Fibroblast of skin of scalp (primary cell): ENCODE results near the gene TPRKB. TPM values are rescaled to one million over a fixed set of nuclear protein-coding genes. Genes with fewer than 3 reads are reported as not detected.
"Not testable (repeated sequence)": the region's sequence is repeated elsewhere in the genome, so short reads cannot be mapped to it uniquely, and the experiment has no call there.

Source experiments
- DNase-seq: peaks from one replicate; pipeline ENCODE4 v3.0.0-alpha.2; 2013
- polyA plus RNA-seq, 2 experiments: library from polyadenylated mRNA; unstranded; fragments of 120-200 nt; gene quantifications; one replicate each; pipeline ENCODE4 v1.2.1, GENCODE V29; 2013; ENCODE audit not compliant: insufficient read length in 2 of 2

TPRKB gene
- polyA plus RNA-seq (2013, experiment 1 of 2; ENCODE audit: insufficient read length), result 37.4 TPM
- polyA plus RNA-seq (2013, experiment 2 of 2; ENCODE audit: insufficient read length), result 36.6 TPM

DNA sequence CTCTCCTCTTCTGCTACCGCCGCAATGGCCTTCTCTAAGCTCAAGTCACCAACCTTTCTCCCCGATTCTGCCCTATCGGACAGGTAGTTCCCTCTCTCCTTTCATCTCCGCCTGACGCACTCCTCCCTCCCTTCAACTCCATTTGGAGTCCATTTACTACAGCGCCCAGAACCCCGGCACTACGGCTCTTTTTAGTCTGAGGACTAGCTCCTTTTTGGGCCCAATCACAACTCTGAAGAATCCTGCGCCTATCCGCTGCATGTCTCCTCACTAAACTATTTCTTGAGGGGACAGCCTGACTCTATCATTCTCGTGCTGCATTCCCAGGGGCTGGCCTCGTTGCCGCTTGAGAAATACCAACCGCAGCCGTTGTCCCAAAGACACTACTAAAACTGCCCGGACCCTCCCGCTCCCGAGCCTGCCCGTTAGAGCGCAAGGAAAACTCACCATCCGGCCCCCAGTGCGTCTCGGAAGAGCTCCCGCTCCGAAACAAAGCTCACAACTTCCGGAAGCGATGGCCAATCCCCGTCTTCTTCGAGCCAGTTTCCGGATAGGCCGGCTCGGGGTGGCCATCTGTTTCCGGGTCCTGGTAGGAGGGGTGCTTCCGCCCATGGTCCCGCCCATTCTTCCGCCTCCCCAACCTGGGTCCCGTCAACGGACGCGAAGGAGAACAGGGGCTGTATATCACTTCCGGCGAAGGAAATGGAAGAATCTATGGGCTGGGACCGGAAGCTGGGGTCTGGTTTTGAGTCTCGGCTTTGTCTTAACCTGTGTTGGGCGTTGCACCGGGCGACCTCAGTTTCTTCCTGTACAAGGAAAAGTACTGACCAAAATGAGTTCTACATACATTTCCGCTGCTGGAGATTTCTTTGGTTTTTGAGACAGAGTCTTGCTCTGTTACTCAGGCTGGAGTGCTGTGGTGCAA lies at the start of gene TPRKB:
Gene TPRKB (minus strand): TSS at position 491 of the 925 bp plus-strand sequence. CDS start 2,776 bp downstream, outside the sequence.
- peak; percentile 99 for DNase-seq

DNA sequence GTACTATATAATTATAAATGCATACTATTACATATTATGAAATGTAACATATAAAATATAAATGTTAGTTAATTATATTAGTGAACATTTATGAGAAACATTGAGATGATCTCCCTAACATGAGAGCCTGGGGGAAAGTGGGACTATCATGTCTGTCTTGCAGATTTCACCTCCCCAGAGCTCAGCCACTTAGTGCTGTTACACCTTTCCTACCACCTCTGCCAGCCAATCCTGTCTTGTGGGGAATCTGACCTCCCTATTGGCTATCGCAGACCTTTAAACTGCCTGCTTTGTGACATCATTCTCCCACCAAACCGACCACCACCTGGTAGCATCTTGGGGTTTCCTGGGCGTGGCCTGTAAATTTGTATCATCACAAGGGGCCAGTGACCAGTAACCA lies 46.7 kb upstream of the TPRKB start, which contains the start of gene C2orf78:
Gene C2orf78 (plus strand): TSS at position 301 of the 400 bp plus-strand sequence. CDS start 127 bp downstream, outside the sequence.
- DNase-seq, result not testable (repeated sequence)

DNA sequence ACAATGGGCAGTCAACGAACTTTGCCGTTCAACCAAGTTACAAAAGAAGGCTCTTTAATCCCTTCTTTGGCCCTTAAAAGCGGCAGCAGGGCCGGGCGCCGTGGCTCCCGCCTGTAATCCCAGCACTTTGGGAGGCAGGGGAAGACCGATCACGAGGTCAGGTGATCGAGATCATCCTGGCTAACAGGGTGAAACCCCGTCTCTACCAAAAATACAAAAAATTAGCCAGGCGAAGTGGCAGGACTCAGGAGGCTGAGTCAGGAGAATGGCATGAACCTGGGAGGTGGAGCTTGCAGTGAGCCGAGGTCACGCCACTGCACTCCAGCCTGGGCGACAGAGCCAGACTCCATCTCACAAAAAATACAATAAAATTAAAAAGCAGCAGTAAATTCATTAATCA lies 46.3 kb upstream of the TPRKB start:
- DNase-seq, result not testable (repeated sequence)

GRCh38 chr2:73780237-73780582 lies 43.1 kb upstream of the TPRKB start:
- no peak for DNase-seq

- DNase-seq, result peak; percentile 94
These were observed 42.5 kb upstream of the TPRKB start, which contains the start of gene DUSP11 for GRCh38 chr2:73779467-73780236. TSS of gene DUSP11 (minus strand) at chr2:73780103. CDS start at chr2:73779974, 129 bp downstream.

DNA sequence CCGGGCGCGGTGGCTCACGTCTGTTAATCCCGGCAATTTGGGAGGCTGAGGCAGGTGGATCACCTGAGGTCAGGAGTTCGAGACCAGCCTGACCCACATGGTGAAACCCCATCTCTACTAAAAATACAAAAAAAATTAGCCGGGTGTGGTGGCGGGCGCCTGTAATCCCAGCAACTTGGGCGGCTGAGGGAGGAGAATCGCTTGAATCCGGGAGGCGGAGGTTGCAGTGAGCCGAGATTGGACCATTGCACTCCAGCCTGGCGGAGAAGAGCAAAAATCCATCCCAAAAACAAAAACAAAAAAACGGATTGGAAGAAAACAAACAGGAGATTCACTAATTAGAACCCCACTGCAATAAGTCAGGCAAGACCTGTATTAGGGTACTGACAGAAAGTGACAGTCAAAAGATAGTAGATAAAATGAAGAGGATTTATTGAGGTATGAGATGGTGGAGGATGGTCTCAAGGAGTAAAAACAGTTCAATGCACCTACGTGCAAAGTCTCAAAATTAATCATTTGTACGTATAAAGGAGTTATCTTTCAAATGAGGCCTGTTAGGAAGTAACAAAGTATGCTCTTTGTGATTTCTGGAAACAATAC lies 41.8 kb upstream of the TPRKB start:
- not testable (repeated sequence) for DNase-seq

GRCh38 chr2:73776869-73777519 lies 39.8 kb upstream of the TPRKB start:
- peak; percentile 22 for DNase-seq

GRCh38 chr2:73776381-73776780 lies 39.2 kb upstream of the TPRKB start:
- DNase-seq, result peak; percentile 50

DNA sequence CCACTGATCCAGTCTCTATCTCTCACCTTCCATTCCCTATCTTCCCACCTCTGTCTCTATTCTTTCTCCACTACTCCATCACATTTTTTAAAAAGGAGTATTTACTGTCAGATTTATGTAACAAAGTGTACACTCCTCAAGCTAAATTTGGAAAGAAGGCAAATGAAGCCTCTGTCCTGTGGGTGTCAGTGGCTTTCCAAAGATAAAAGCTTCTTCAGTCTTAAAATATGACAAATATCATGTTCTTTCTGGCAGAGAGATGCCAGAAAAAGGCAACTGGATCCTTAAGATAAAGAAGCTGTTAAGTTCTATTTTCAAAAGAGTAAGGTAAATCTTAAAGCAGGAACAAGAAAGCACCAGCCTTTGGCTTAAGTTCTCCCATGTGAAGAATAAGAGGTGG lies 35.7 kb upstream of the TPRKB start:
- DNase-seq, result no peak

DNA sequence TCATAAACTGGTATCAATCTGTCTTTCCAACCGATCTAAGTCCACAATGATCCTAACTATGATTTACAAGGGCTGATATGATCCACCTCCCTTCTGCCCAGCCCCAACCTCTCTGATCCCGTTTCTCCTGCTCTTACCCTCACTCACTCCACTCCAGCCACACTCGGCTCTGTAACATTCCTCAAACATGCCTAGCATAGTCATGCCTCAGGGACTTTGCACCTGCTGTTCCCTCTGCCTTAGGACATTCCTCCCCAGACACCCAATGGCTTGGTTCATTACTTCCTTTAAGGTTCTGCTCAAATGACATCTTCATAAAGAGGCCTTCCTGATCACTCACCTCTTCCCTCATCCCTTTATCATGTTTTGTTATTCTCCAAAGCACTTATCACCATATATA lies 33.6 kb upstream of the TPRKB start:
- no peak for DNase-seq

DNA sequence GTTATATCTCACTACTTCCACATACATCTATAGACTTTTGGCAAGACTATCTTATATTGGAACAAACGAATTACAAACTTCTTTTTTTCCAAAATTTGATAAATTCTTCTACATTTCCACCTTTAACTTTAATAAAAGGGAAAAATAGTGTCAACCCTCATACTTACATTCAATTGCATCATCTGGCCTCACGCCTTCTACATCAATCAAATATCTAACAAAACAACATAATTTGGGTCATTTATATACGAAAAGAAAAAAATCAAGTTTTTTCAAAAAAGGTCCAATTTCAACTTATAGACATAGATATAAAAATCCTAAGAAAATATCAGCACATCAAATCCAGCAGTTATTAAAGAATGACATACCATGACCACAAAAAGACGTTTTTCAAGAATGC lies 29.8 kb upstream of the TPRKB start:
- no peak for DNase-seq

DNA sequence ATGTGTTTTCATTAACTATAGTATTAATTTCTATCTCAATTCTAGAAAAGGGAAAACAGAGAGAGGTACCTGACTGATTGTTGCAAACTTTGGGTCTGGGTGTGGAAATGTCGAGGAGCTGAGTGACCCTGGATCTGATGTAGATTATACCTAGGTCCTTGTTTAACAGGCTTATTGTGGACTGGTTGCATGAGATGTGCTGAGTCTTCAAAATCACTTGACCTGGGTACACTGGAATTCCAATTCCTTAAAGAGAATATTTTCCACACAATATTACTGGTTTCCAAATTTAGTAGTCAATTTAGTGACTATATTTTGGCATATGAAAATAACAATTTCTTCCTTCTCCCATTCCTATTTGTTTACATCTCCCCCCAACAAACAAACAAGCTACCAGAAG lies 29.2 kb upstream of the TPRKB start:
- no peak for DNase-seq

GRCh38 chr2:73764945-73765344 lies 27.8 kb upstream of the TPRKB start:
- DNase-seq, result no peak

- peak; percentile 24 for DNase-seq
These were observed 25.4 kb upstream of the TPRKB start for GRCh38 chr2:73762571-73762970.

- no peak for DNase-seq
These were observed 22.8 kb upstream of the TPRKB start for GRCh38 chr2:73759904-73760303.

DNA sequence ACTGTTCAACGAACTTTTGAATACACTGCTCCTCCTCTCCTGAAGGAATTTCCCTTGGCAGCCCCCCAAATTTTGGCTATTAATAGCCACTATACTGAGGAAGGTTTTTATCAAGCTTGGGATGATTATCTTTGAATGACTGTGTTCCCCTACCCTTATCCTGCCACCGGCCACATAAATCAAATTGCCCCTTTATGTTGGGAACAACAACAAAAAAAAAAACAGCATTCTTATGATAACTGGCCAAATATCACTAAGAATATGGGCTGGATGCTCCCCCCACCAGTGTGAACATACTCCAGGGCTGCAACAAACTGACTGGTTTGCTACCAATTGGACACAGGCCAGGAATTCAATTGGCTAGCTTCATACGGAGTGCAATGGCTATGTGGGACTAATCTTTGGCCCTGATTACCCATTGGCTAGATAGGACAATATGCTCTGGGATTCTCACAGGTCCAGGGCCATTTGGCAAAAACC lies 22.2 kb upstream of the TPRKB start:
- peak; percentile 44 for DNase-seq

GRCh38 chr2:73754332-73754731 lies 17.2 kb upstream of the TPRKB start:
- DNase-seq, result not testable (repeated sequence)

DNA sequence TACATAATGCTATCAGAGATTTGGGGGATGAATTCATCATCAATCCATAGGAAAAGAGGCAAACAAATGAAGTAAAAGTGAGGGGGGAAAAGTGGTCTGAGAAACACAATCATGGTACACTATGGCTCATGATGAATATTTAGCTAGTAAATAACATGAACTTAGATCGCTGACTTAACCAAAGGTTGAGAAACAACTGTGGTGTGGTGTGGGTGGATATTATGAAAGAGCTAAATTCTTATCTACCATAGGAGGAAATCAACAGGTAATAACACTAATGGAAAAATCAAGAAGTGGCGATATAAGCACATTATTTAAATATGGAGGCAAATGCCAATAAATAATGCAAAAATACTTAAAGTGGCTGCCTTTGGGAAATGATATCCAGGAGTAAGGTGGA lies 12.2 kb upstream of the TPRKB start:
- no peak for DNase-seq

- DNase-seq, result no peak
These were observed 9.7 kb upstream of the TPRKB start for GRCh38 chr2:73746877-73747208.

DNA sequence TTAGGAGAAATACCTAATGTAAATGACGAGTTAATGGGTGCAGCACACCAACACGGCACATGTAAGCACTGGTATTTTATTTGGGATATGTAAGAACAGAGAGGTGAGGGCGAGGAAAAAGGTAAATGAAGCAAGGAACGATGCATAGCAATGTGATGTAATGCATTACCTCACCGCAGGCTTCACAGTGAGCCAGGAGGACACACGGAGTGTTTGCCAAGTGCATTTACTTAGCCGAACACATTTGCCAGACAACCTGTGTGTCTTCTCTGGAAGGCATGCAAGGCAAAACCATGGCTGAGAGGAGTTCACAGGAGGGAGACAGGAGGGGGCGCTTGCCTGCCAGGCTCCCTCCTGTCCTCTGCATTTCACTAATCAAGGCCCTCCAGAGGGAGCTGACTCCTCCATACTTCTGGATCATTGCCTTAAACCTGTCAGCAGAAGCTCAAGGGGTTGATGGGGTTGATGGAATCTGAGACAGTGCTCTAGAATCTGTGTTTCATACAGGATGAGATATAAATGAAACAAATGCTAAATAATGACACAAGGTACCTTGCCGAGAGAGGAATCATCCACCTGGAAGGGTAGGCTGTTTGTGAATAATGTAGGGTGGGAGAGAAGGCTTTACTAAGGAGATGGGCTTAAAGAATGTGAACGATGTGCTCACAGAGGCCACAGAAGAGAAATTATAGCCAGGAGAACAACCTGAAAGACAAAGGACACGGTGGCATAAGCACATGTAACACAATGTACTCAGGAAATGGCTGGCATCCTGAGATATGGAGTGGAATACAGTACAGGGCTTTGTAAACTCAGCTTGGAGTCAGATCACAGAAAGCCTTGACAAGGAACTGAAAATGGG lies 9.1 kb upstream of the TPRKB start:
- DNase-seq, result no peak

GRCh38 chr2:73740767-73741166 lies 3.6 kb upstream of the TPRKB start:
- DNase-seq, result no peak
